GM21717 (cell line): ENCODE results near the gene TRPM1.

Experiments used
- ATAC-seq: cut with Tn5 transposase; IDR thresholded peaks from one replicate; pipeline ENCODE4 v1.9.1; 2021; ENCODE audit warnings: mild to moderate bottlenecking, moderate library complexity; ENCODE audit not compliant: unreplicated experiment

Gene TRPM1

GRCh38 chr15:30984118-30984517 lies 117.4 kb downstream of the TRPM1 start:
- no peak for ATAC-seq

DNA sequence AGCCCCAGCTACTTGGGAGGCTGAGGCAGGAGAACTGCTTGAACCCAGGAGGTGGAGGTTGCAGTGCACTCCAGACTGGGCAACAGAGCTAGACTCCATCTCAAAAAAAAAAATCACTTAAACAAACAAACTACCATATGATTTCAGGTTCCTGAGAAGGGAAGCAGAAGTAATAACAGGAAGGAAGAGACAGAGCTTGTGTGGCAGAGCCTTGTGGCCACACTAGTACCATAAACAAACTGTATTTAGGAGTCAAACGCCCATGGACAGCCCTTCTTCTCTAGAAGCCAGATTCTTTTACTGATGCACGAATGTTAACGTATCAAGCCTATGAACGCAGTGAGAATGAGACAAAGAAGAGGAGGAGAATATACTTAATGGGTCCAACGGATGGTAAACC lies 122.1 kb downstream of the TRPM1 start:
- no peak for ATAC-seq

DNA sequence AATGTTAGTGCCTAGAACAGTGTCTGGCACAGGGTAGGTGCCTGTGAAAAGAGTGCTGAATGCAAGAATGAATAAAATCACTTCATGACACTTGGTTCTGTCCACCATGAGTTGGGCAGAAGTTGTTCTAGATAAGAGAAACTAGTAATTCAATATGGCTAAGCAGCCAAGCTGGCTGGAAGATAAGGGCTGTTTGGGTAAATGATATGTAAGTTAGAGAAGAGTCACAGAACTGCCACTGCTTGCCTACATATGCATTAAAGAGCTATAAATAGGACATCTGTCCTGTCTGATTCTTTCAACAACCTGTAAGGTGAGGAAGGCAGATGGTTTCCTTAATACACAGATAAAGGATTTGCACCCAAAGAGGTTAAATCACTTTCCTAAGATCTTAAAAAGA lies 123.2 kb downstream of the TRPM1 start:
- ATAC-seq: no peak

DNA sequence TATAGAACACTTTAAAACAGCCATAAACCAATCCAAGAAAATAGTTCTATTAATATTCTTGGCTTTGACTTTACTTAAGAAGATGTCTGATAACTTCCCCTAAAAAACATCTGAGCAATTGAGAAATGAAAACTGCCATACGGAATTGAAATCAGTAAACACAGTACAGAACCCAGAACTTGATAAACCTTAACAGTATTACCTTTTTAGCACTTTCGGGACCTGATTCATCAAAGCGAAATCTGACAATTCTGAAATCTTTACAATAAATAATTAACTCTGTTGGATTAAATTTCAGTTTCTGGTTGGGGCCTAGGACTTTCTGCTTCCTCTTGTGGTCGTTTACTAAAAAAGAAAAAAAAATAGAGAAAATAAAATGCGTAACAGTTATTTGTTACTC lies 127.4 kb downstream of the TRPM1 start:
- no peak for ATAC-seq

- ATAC-seq: no peak
Measured at GRCh38 chr15:30973379-30973778, 128.1 kb downstream of the TRPM1 start.

DNA sequence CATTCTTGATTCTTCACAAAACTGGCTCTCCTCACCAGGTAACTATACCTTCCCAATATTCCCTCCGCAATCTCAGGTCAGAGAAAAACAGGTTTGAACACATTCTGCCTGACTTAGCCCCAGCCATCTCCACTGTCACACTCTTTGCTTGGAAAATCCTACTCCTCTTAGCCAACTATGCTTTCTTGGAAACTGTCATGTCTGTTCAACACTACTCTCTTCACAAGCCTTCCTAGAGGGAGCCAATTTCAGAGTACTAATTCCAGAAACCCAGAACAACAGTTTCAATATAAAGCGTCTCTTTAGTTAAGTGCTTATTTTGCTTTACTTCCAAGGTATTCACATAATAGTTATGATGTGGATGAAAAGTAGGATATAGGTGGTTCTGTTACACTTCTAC lies 131.8 kb downstream of the TRPM1 start:
- ATAC-seq: no peak

- ATAC-seq: no peak
Measured at GRCh38 chr15:30963681-30964080, 137.8 kb downstream of the TRPM1 start.

GRCh38 chr15:30962659-30963058 lies 138.9 kb downstream of the TRPM1 start:
- ATAC-seq: no peak

DNA sequence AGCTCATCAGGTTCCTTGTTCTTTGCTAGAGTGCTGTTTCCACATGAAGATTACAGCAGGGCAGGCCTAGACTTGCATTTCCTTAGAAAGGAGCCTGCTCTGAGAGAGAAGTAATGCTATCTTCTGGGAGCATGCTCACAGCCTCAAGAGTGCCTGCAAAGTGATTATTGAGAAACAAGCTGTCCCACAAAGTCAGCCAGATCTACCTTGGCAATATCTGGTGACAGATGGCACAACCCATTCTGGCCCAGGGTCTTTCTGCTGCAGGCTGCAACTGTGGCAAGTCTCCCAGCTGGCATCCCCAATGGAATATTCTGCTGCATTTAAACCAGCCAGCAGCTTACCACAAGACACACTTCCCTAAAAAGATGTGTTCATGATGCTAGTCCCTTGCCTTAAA lies 139.4 kb downstream of the TRPM1 start:
- no peak for ATAC-seq

GRCh38 chr15:30958219-30958618 lies 143.3 kb downstream of the TRPM1 start:
- ATAC-seq: no peak

DNA sequence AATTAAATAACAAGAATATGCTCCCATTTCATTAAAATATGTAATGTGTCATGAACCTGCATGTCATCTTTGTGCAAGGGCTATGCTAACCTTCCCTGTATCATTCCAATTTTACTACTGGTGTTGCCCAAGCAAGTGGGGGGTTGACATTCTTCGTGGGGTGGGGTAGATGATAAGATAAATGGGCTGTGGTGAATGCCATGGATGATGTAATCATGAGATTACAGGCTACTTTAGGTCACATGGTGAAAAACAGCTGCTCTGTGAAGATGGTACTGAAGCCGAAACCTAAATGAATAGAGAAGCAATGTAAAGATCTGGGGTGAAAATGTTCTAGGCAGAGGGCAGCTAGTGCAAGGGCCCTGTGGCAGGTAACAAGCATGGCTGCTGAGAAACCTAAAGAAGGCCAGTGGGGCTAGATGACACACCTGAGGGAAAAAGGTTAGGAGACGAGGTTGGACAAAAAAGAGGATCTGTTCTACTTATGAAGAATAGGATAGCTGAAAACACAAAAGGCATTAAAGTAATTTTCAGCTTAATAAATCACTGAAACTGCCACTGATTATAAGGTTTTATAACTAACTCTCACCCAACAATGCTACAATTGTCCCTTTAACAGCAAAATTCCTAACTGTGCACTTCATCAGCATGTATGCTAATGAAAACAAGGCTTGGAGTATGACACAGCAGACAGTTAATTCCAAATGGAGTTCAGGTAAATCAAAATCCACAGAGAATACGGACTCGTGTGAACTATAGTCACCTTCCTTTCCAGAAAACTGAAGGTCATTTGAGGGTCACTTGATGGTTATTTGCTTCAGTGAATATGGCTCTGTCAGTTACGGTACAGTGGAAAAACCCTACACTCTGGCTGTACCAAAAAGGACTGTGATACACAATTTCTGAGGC lies 145.1 kb downstream of the TRPM1 start:
- ATAC-seq: no peak

DNA sequence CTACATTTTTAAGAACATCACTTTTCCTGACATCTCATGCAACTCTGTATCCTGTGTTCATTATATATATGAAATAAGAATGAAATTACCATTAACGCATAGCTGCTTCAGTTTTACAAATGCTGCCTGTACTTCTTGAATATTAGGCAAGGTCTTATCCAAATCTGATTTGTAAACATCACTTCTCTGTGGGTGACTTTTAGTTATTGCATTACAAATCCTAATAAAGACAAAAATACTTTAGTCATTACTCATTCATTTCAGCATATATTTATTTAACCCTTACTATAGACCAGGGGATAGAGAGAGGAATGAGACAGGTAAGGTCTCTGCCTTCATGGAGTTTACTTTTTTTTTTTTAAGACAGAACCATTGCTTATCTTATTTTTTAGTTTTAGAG lies 146.9 kb downstream of the TRPM1 start:
- no peak for ATAC-seq

DNA sequence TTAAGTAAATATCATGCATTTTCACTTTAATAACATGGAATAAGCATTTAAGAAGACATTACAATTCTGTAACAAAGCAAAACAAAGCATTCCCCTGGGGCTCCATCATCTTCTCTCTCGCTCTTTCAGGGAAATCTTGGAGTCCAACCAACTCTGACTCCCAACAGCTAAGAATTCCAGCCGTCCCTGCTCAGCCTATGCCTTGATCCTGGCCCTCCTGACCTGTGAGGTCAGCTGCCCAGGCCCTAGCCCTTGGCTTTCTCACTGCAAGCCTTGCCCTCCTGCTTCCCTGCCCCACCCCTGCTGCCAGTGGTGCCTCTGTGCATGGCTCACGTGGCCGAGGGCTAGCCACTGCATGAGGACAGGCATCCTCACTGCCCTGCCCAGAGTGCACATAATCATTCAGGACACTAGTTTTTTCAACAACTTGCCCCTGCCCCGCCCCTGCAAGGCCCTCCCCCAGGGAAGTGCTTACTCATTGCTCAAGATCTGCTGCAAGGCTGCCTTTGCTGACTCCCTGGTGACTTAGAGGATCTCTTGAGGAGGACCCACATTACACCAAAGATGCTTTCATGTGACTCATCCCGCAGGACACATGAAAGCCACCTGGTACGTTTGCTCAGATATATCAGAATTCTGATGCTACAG lies 147.7 kb downstream of the TRPM1 start:
- ATAC-seq: no peak

DNA sequence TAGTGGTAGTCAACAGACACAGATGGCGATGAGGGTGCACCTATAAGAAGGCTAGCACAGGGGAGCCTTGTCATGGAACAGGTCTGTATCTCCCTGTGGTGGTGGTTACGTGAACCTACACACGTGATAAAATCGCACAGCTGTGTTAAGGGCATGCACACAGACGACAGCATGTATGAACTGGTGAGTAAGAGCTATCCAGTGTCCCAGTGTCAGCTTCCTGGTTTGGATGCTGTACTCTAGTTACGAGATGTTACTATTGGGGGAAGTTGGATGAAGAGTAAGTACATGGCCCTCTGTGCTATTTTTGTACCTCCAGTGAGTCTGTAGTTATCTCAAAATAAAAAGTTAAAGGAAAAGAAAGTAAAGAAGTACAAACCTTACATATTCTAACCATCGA lies 148.3 kb downstream of the TRPM1 start:
- ATAC-seq: no peak
